GM19455 (cell line): ENCODE data around the gene NMT1.

Experiments
- ATAC-seq: cut with Tn5 transposase; IDR thresholded peaks from one replicate; pipeline ENCODE4 v1.9.1; 2021; ENCODE audit not compliant: unreplicated experiment

The NMT1 gene

GRCh38 chr17:45149037-45149668 lies 88.0 kb downstream of the NMT1 start:
- ATAC-seq = no peak

- no peak for ATAC-seq
These were observed 88.8 kb downstream of the NMT1 start for GRCh38 chr17:45149669-45150664.

DNA sequence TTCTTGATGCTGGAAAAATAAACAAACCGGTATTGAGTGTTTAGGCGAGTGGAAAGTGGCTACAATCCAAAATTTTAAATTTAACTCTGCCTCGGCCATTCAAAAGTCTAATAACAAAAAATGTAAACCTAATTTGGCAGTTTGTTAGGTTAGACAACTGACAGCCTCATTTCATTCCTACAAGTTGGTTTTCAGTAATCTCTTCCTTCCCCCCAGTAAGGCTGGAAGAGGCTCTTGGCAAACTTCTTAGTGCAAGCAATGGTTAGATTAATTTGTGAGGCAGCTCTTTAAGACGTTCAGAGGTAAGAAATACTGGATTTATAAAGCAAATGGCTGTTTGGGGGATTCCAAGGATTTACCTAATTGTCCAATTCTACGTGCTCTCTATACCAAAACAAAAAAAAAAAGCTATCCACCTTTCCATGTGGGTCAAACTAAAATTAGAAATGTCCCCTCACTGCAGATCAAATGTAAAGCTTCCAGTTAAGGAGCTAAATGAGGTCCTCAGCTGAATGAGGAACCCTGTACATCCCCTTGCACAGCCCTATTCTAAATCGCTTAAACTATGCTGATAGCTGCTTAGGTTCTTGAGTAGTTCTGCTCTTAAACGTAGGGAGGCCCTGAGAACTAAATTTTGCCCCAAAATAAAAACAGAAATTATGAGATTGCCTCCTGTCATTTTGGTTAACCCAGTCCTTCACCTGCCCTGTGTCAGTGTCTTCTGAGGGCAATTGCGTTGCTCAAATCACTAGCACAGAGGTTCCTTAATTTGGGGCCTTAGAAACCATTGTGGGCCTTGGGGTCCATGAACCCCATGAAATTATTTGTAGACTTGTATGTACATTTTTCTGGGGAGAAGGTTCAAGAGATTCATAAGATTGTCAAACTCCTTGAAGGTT lies 90.0 kb downstream of the NMT1 start:
- ATAC-seq = no peak

DNA sequence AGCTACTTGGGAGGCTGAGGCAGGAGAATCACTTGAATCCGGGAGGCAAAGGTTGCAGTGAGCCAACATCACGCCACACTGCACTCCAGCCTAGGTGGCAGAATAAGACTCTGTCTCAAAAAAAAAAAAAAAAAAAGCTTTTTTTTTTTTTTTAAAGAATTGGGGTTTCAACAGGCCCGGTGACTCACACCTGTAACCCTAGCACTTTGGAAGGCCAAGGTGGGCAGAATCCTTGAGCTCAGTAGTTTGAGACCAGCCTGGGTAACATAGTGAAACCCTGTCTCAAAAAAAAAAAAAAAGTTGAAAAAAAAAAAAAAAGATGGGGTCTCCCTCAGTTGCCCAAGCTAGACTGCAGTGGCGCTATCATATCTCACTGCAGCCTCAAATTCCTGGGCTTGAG lies 93.9 kb downstream of the NMT1 start:
- ATAC-seq = no peak

DNA sequence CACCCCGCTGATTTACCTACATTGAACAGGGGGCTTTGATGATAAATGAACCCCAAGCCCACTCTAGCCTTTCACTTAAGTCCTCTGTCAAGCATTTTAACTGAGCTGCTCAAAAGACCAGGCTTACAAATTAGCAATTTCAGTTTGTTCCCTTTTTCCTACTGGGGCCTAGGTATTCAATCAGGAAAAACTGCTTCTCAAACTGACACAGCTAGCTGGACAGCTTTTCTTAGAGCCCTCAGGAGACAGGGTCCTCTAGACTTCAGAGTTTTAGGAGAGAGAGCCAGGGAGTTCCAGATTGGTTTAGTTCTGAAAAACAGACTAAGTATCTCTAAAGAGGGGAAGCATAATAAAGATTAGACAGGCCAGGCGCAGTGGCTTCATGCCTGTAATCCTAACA lies 94.4 kb downstream of the NMT1 start:
- no peak for ATAC-seq

DNA sequence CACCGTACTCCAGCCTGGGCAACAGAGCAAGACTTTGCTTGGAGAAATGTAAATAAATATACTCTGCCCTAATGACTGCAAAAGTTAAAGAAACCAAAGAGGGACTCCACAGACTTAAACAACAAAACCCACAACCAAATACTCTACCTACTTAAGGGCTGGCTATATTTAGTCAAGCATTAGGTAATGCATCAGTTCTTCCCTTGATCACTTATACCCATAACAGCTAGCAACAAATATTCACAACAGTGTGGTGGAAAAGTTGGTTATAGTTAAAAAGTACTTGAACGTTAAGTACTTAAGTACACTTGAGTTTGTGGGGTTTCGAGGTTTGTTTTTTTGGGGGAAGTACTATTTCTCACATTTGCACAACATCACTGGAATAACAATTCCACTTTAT lies 95.1 kb downstream of the NMT1 start:
- ATAC-seq = no peak
